K562 (cell line): Measurements from ENCODE around the gene KRT5.

Source experiments
- CBFB ChIP-seq: sonication (generic); formaldehyde crosslinking; IDR thresholded peaks from 2 replicates; pipeline ENCODE4 v1.4.0; 2020; ENCODE audit warnings: mild to moderate bottlenecking, missing genetic modification reagents
- DPF2 ChIP-seq: fragments of 450-650 bp; IDR thresholded peaks from 2 replicates; pipeline ENCODE4 v1.6.1; 2016
- KAT7 ChIP-seq: sonication (generic); formaldehyde crosslinking; IDR thresholded peaks from 2 replicates; pipeline ENCODE4 v1.8.0; 2022; ENCODE audit warnings: missing genetic modification reagents, mild to moderate bottlenecking, borderline replicate concordance
- POLR2A ChIP-seq: fragments of 450-650 bp; conservative IDR thresholded peaks from 2 replicates; pipeline ENCODE4 v1.6.1; 2016
- RBM14 ChIP-seq: fragments of 200-400 bp; formaldehyde crosslinking; IDR thresholded peaks from 2 replicates; pipeline ENCODE4 v1.6.1; 2018; ENCODE audit warnings: low read depth, mild to moderate bottlenecking, low read length, moderate library complexity, borderline replicate concordance; ENCODE audit not compliant: insufficient read depth
- ZBTB43 ChIP-seq: sonication (generic); formaldehyde crosslinking; IDR thresholded peaks from 2 replicates; pipeline ENCODE4 v1.8.0; 2023; ENCODE audit warnings: mild to moderate bottlenecking, missing genetic modification reagents
- ZNF274 ChIP-seq: IDR thresholded peaks from 2 replicates; pipeline ENCODE4 v1.6.1; 2011; ENCODE audit warnings: low read depth, mild to moderate bottlenecking, low read length, moderate library complexity, borderline replicate concordance
- ZNF717 ChIP-seq: fragments of 250-450 bp; sonication (Bioruptor Pico); IDR thresholded peaks from 2 replicates; pipeline ENCODE4 v1.5.0; 2021
- TF ChIP-seq, protein P1 (sequence below), 2 experiments: fragments of 450-650 bp; formaldehyde crosslinking in 1 of 2; IDR thresholded peaks; 2 replicates each; pipeline versions ENCODE4 v1.4.0 to v1.6.1; 2014 to 2020; ENCODE audit warnings: mild to moderate bottlenecking in 2 of 2, borderline replicate concordance in 1 of 2, low read depth in 1 of 2

DNA sequence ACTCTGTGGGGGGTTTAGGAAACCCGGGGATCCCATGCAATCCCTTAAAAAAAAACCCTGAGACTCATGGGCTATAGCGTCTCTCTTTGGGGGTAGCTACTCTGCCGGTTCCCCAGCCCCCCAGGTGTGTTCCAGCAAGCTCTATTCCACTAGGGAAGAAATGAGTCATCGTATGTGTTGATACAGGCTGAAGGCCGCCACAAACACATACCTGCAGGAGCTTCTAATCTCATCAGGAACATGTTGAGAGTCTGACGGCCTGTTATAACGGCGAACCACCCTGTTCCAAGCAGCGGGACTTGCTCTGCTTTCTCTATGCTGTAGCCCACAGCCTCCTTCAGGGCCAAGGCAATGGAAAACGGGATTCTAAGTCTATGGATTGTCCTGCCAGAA, 977 bp upstream of the KRT5 start:
- TF ChIP-seq ZNF274 (no peak), POLR2A (no peak), DPF2 (no peak), ZBTB43 (no peak), CBFB (CRISPR knock-in tag) (no peak), KAT7 (CRISPR knock-in tag) (no peak), RBM14 (no peak), ZNF717 (no peak)
- TF ChIP-seq, protein P1, sequence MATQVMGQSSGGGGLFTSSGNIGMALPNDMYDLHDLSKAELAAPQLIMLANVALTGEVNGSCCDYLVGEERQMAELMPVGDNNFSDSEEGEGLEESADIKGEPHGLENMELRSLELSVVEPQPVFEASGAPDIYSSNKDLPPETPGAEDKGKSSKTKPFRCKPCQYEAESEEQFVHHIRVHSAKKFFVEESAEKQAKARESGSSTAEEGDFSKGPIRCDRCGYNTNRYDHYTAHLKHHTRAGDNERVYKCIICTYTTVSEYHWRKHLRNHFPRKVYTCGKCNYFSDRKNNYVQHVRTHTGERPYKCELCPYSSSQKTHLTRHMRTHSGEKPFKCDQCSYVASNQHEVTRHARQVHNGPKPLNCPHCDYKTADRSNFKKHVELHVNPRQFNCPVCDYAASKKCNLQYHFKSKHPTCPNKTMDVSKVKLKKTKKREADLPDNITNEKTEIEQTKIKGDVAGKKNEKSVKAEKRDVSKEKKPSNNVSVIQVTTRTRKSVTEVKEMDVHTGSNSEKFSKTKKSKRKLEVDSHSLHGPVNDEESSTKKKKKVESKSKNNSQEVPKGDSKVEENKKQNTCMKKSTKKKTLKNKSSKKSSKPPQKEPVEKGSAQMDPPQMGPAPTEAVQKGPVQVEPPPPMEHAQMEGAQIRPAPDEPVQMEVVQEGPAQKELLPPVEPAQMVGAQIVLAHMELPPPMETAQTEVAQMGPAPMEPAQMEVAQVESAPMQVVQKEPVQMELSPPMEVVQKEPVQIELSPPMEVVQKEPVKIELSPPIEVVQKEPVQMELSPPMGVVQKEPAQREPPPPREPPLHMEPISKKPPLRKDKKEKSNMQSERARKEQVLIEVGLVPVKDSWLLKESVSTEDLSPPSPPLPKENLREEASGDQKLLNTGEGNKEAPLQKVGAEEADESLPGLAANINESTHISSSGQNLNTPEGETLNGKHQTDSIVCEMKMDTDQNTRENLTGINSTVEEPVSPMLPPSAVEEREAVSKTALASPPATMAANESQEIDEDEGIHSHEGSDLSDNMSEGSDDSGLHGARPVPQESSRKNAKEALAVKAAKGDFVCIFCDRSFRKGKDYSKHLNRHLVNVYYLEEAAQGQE (IDR thresholded peaks at IDR 0.05; ENCODE audit: borderline replicate concordance) = no peak
- TF ChIP-seq, protein P1 (CRISPR knock-in tag; IDR thresholded peaks at IDR 0.05; ENCODE audit: low read depth) = no peak
